ENCODE measurements around the gene RNF213. TPM values are rescaled to one million over a fixed set of nuclear protein-coding genes. Genes with fewer than 3 reads are reported as not detected.

Gene RNF213
- total RNA-seq, 4 donors from 2014 or later: 113 to 174 (median 159) TPM

GRCh38 chr17:80224683-80225082 is 36.0 kb upstream of the RNF213 start:
- no peaks in the 10 kb centered on the region for H3K9me3 ChIP-seq
- no peak overlapping the region for H3K4me3 ChIP-seq
- H3K27me3 ChIP-seq: no peaks in the 10 kb centered on the region
- DNase-seq: no peak
- no peak for TF ChIP-seq CTCF (IDR thresholded peaks at IDR 0.05)
- TF ChIP-seq EP300 (IDR thresholded peaks at IDR 0.05; ENCODE audit: low read depth): no peak
- TF ChIP-seq POLR2AphosphoS5 (IDR thresholded peaks at IDR 0.05): no peak
- no peak for TF ChIP-seq POLR2A (IDR thresholded peaks at IDR 0.05)
- H3K36me3 ChIP-seq: no peaks in the 10 kb centered on the region
- H3K4me1 ChIP-seq: peaks cover 0 to 14% (median 10%) of the 10 kb centered on the region in 4 donors
- intact Hi-C loops (cut with DNase I; ENCODE audit: low total_unique reads) (no loop called here), in situ Hi-C loops (cut with MboI; ENCODE audit: low pct_ligation_motif_present in 1 of 4, low pct_unique_long_range_greater_than_20kb in 1 of 4, low sequenced_read_pairs in 3 of 4) (loop anchor here in 1 of 4 donors (25.0 kb wide), 1 partner anchor 137 kb away; no protein-coding TSS in a partner anchor)
- 88 to 100% methylated on average over 1 to 6 of the region's 6 CpGs for WGBS, 2 donors (ENCODE audit: low coverage in 1 of 2)
- no peak overlapping the region for H3K27ac ChIP-seq

- Histone ChIP-seq H3K9me3 (no peaks in the 10 kb centered on the region), H3K27me3 (no peaks in the 10 kb centered on the region), H3K27ac (no peak overlapping the region), H3K4me3 (no peak overlapping the region), H3K36me3 (no peaks in the 10 kb centered on the region), H3K4me1 (peaks cover 0 to 11% (median 10%) of the 10 kb centered on the region in 4 donors)
- WGBS, 2 donors (ENCODE audit: low coverage in 1 of 2): 81% methylated on average over 6 of the region's 6 CpGs; no CpG with 5 or more reads in 1 of the 2 donors
- DNase-seq: no peak
- intact Hi-C loops (cut with DNase I; ENCODE audit: low total_unique reads) (no loop called here), in situ Hi-C loops (cut with MboI; ENCODE audit: low pct_ligation_motif_present in 1 of 4, low pct_unique_long_range_greater_than_20kb in 1 of 4, low sequenced_read_pairs in 3 of 4) (loop anchor here in 1 of 4 donors (25.0 kb wide), 1 partner anchor 138 kb away; no protein-coding TSS in a partner anchor)
- TF ChIP-seq EP300 (IDR thresholded peaks at IDR 0.05; ENCODE audit: low read depth): no peak
- no peak for TF ChIP-seq CTCF (IDR thresholded peaks at IDR 0.05)
- TF ChIP-seq POLR2A (IDR thresholded peaks at IDR 0.05): no peak
- no peak for TF ChIP-seq POLR2AphosphoS5 (IDR thresholded peaks at IDR 0.05)
These were observed 35.4 kb upstream of the RNF213 start for GRCh38 chr17:80225230-80225629.

DNA sequence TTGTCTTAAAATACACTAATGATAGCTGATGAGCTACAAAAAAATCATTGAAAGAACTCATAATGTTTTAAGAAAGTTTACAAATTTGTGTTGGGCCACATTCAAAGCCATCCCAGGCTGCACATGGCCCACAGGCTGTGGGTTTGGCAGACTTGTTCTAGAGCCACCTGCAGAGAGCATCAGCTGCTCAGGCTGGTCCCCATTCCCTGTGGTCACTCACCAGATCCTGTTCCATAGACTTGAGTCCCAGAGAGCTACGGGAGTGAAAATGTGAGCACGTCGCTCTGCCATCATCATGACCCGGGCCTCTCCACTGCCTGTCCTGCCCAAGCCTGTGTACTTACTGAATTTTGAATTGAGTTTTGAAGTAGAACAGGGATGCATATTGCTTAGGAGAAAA is 33.5 kb upstream of the RNF213 start:
- Histone ChIP-seq H3K27ac (no peak overlapping the region), H3K4me1 (no peaks in the 10 kb centered on the region), H3K36me3 (peaks cover 0 to 7% (median 0%) of the 10 kb centered on the region in 4 donors), H3K27me3 (no peaks in the 10 kb centered on the region), H3K4me3 (no peak overlapping the region), H3K9me3 (peaks cover 2 to 7% of the 10 kb centered on the region in 2 donors)
- DNase-seq: no peak
- intact Hi-C loops (cut with DNase I; ENCODE audit: low total_unique reads): no loop called here
- WGBS, 2 donors (ENCODE audit: low coverage in 1 of 2): 93% methylated on average over 4 of the region's 4 CpGs; no CpG with 5 or more reads in 1 of the 2 donors
- no peak for TF ChIP-seq POLR2A (IDR thresholded peaks at IDR 0.05)
- no peak for TF ChIP-seq POLR2AphosphoS5 (IDR thresholded peaks at IDR 0.05)
- no peak for TF ChIP-seq CTCF (IDR thresholded peaks at IDR 0.05)
- TF ChIP-seq EP300 (IDR thresholded peaks at IDR 0.05; ENCODE audit: low read depth): no peak
- in situ Hi-C loops (cut with MboI; ENCODE audit: low pct_ligation_motif_present in 1 of 4, low pct_unique_long_range_greater_than_20kb in 1 of 4, low sequenced_read_pairs in 3 of 4): loop anchor here in 1 of 4 donors (25.0 kb wide), 1 partner anchor 140 kb away; no protein-coding TSS in a partner anchor

DNA sequence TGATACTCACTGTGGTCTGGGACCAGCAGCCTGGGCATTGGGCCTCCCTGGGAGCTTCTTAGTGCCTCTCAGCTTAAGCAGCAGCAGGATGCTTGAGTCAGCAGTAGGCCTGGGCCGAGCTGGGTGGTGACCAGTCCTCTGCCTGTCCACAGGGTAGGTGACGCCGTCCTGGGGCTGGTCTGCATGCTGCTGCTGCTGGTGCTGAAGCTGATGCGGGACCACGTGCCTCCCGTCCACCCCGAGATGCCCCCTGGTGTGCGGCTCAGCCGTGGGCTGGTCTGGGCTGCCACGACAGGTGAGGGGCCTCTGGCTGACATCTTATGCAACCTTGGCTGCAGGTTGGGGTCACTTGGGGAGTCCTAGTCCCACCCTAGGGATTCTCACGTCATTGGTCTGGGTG is 33.0 kb upstream of the RNF213 start:
- DNase-seq: no peak
- intact Hi-C loops (cut with DNase I; ENCODE audit: low total_unique reads): no loop called here

More for the DNA sequence above, 33.0 kb upstream of the RNF213 start:
- H3K9me3 ChIP-seq: peaks cover 7 to 11% of the 10 kb centered on the region in 2 donors
- H3K4me1 ChIP-seq: no peaks in the 10 kb centered on the region
- TF ChIP-seq EP300 (IDR thresholded peaks at IDR 0.05; ENCODE audit: low read depth) (no peak), CTCF (IDR thresholded peaks at IDR 0.05) (no peak), POLR2A (IDR thresholded peaks at IDR 0.05) (no peak), POLR2AphosphoS5 (IDR thresholded peaks at IDR 0.05) (no peak)
- in situ Hi-C loops (cut with MboI; ENCODE audit: low pct_ligation_motif_present in 1 of 4, low pct_unique_long_range_greater_than_20kb in 1 of 4, low sequenced_read_pairs in 3 of 4): loop anchor here in 1 of 4 donors (25.0 kb wide), 1 partner anchor 140 kb away; no protein-coding TSS in a partner anchor
- WGBS, 2 donors (ENCODE audit: low coverage in 1 of 2): 88 to 100% methylated on average over 1 to 11 of the region's 11 CpGs
- no peak overlapping the region for H3K4me3 ChIP-seq
- no peak overlapping the region for H3K27ac ChIP-seq
- peaks cover 0 to 12% (median 1%) of the 10 kb centered on the region in 4 donors for H3K36me3 ChIP-seq
- H3K27me3 ChIP-seq: no peaks in the 10 kb centered on the region
